Ectodermal cell (in vitro differentiated cells): Measurements from ENCODE around the gene RSRP1.

Source experiments
- H3K27ac ChIP-seq: 2 replicates; pipeline ENCODE4 v1.7.0; 2013; ENCODE audit warnings: mild to moderate bottlenecking, low read depth, low read length; ENCODE audit not compliant: insufficient read depth, poor library complexity, severe bottlenecking
- H3K27me3 ChIP-seq: 2 replicates; pipeline ENCODE4 v1.7.0; 2013; ENCODE audit warnings: mild to moderate bottlenecking, low read length; ENCODE audit not compliant: insufficient read depth, control insufficient read depth, poor library complexity, severe bottlenecking
- H3K36me3 ChIP-seq: one replicate; pipeline ENCODE4 v1.7.0; 2013; ENCODE audit warnings: low read length; ENCODE audit not compliant: control insufficient read depth, insufficient read depth
- H3K4me1 ChIP-seq: one replicate; pipeline ENCODE4 v1.7.0; 2013; ENCODE audit warnings: low read length; ENCODE audit not compliant: control insufficient read depth, insufficient read depth
- H3K4me3 ChIP-seq: 2 replicates; pipeline ENCODE4 v1.7.0; 2013; ENCODE audit warnings: low read depth, low read length, control low read depth; ENCODE audit not compliant: insufficient read depth
- H3K9me3 ChIP-seq: 2 replicates; pipeline ENCODE4 v1.7.0; 2013; ENCODE audit warnings: mild to moderate bottlenecking, low read length, moderate library complexity; ENCODE audit not compliant: control insufficient read depth
- WGBS, 2 experiments: methylation state at CpG; one replicate each; pipeline ENCODE4 v1.1.7; 2013; ENCODE audit warnings: missing lambda C conversion rate in 2 of 2; 5-methylcytosine and 5-hydroxymethylcytosine counted together

The RSRP1 gene

GRCh38 chr1:25219661-25220251 lies 27.5 kb downstream of the RSRP1 start:
- 92 to 94% methylated on average over 9 of the region's 9 CpGs for WGBS, 2 experiments
- Histone ChIP-seq H3K4me1 (no peaks in the 10 kb centered on the region), H3K4me3 (no peak overlapping the region), H3K9me3 (no peaks in the 10 kb centered on the region), H3K36me3 (peaks cover 32% of the 10 kb centered on the region), H3K27ac (no peak overlapping the region), H3K27me3 (no peaks in the 10 kb centered on the region)

GRCh38 chr1:25217598-25218232 lies 29.5 kb downstream of the RSRP1 start:
- 80 to 84% methylated on average over 8 of the region's 8 CpGs for WGBS, 2 experiments
- Histone ChIP-seq H3K27ac (no peak overlapping the region), H3K27me3 (no peaks in the 10 kb centered on the region), H3K4me3 (no peak overlapping the region), H3K4me1 (no peaks in the 10 kb centered on the region), H3K36me3 (peaks cover 14% of the 10 kb centered on the region), H3K9me3 (no peaks in the 10 kb centered on the region)

DNA sequence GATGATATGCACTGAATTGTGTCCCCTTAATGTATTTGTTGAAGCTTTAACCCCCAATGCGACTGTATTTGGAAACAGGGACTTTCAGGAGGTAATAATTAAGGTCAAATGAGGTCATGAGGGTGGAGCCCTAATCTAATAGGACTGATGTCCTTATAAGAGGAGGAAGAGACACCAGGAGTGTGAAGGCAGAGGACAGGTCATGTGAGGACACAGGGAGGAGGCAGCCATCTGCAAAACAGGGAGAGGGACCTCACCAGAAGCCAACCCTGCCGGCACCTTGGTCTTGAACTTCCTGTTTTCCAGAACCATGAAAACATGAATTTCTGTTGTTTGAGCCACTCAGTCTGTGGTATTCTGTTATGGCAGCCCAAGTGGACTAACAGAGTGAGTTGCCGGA lies 30.2 kb downstream of the RSRP1 start:
- H3K27me3 ChIP-seq, result no peaks in the 10 kb centered on the region
- WGBS, 2 experiments, result 94% methylated on average over 3 of the region's 3 CpGs
- H3K9me3 ChIP-seq, result no peaks in the 10 kb centered on the region

GRCh38 chr1:25216123-25216522 lies 31.1 kb downstream of the RSRP1 start:
- Histone ChIP-seq H3K4me1 (no peaks in the 10 kb centered on the region), H3K4me3 (no peak overlapping the region), H3K27ac (no peak overlapping the region), H3K36me3 (peaks cover 1% of the 10 kb centered on the region), H3K9me3 (no peaks in the 10 kb centered on the region), H3K27me3 (no peaks in the 10 kb centered on the region)
- 89 to 93% methylated on average over 4 of the region's 4 CpGs for WGBS, 2 experiments

More for the DNA sequence above, 30.2 kb downstream of the RSRP1 start:
- no peak overlapping the region for H3K4me3 ChIP-seq
- peaks cover 10% of the 10 kb centered on the region for H3K36me3 ChIP-seq
- H3K4me1 ChIP-seq, result no peaks in the 10 kb centered on the region
- no peak overlapping the region for H3K27ac ChIP-seq

DNA sequence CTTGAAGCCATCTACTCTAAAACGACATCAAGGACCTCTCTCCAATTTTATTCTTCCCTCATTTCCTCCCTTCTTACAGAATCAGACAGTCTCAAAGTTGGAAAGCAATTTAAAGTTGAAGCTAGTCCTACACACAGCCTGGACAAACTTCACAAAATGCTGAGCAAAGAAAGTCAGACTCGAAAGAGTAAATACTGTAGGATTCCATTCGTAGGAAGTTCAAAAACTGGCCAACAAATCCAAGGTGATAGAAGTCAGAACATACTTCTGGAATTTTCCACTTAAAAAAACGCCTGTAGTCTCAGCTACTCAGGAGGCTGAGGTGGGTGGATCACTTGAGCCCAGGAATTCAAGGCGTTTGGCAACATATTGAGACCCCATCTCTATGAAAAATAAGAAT lies 34.5 kb downstream of the RSRP1 start:
- Histone ChIP-seq H3K27ac (no peak overlapping the region), H3K4me3 (no peak overlapping the region), H3K27me3 (no peaks in the 10 kb centered on the region), H3K9me3 (no peaks in the 10 kb centered on the region), H3K36me3 (no peaks in the 10 kb centered on the region), H3K4me1 (no peaks in the 10 kb centered on the region)
- WGBS, 2 experiments, result 86 to 90% methylated on average over 5 of the region's 5 CpGs

- H3K27me3 ChIP-seq, result no peaks in the 10 kb centered on the region
- no peaks in the 10 kb centered on the region for H3K36me3 ChIP-seq
- no peak overlapping the region for H3K27ac ChIP-seq
- no peaks in the 10 kb centered on the region for H3K4me1 ChIP-seq
- WGBS, 2 experiments, result 37 to 61% methylated on average over 2 to 3 of the region's 3 CpGs
- H3K4me3 ChIP-seq, result no peak overlapping the region
- H3K9me3 ChIP-seq, result no peaks in the 10 kb centered on the region
Observed at GRCh38 chr1:25210728-25211127, 36.5 kb downstream of the RSRP1 start.

DNA sequence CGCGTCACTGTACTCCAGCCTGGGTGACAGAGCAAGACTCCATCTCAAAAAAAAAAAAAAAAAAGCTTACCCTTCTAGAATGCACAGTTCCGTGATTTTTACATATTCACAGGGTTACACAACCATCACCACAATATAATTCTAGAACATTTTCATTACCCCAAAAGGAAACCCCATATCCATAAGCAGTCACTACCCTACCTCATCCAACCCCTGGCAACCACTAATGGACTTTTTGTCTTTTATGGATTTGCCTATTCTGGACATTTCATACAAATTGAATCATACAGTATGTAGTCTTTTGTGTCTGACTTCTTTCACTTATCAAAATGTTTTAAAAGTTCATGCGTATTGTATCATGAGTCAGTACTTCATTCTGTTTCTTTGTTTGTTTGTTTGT lies 37.7 kb downstream of the RSRP1 start:
- 92 to 93% methylated on average over 4 of the region's 4 CpGs for WGBS, 2 experiments
- Histone ChIP-seq H3K27ac (no peak overlapping the region), H3K4me1 (no peaks in the 10 kb centered on the region), H3K9me3 (no peaks in the 10 kb centered on the region), H3K27me3 (no peaks in the 10 kb centered on the region), H3K4me3 (no peak overlapping the region), H3K36me3 (no peaks in the 10 kb centered on the region)

DNA sequence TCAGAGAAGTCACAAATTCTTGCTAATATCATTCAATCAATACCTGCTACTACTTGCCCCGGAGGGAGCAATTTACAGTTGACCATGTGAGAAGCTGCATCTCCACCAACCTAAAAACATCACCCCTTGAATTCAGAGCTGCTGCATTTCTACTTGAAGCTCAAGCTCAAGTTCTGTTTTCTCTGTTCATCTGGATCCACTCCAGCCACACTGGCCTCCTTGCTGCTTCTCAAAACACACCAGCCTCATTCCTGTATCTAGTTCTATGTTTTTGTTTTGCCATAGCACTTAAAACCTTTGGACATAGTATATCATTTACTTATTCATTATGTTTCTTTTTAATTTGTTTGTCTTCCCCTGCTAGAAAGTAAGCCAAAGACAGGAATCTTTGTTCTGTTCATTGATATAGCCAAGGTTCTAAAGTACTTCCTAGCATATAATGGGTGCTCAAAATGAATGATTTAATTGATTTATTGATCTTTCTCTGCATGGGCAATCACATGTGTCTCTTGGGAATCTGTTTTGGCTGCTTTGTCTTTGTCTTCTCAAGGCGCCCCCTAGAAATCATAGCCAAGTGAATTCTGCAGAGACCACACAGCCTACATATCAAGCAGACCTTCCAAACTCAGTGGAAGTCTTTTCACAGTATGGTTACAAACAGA lies 38.6 kb downstream of the RSRP1 start:
- Histone ChIP-seq H3K27ac (no peak overlapping the region), H3K4me3 (no peak overlapping the region), H3K36me3 (no peaks in the 10 kb centered on the region), H3K4me1 (no peaks in the 10 kb centered on the region), H3K27me3 (no peaks in the 10 kb centered on the region), H3K9me3 (no peaks in the 10 kb centered on the region)
- 80 to 83% methylated on average over 2 of the region's 2 CpGs for WGBS, 2 experiments

DNA sequence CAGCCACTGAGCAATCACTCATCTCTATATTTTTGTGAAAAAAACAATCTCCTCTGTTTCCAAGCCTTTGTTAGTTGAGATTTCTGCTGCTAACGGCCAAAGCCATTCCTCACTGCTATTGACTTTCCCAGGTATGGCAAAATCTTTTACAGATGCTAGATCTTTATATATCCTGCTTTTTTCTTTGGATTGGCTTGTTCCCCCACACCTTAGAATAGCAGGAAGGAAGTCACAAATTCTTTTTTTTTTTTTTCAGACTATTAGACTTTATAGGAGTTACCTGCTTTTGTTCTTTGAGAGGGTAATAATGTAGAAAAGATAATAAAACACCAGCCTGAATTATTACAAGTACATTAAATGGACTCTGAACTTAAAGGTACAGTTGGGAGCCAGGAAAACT lies 39.2 kb downstream of the RSRP1 start:
- Histone ChIP-seq H3K36me3 (no peaks in the 10 kb centered on the region), H3K9me3 (no peaks in the 10 kb centered on the region), H3K4me3 (no peak overlapping the region), H3K27me3 (no peaks in the 10 kb centered on the region), H3K4me1 (no peaks in the 10 kb centered on the region), H3K27ac (no peak overlapping the region)
- WGBS, 2 experiments, result 76 to 77% methylated on average over 1 of the region's 1 CpG

DNA sequence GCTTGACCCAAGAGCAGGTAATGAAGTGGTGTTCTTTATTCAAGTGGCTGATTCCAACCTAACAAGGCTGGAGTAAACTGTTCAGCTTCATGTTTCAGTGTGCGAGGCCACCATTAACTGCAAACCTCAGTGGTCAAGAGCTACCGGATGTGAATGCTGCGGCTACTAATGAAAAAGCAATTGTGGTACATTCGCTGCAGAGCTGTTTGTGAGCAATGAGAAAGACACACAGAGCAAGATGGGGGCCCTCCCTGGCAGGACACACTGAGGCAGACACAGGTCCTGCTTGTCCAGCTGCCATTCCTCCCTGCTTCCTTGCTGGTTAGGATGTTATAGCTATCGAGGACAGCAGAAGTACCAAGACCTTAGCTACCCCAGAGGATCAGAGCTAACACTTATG lies 41.1 kb downstream of the RSRP1 start:
- Histone ChIP-seq H3K27ac (no peak overlapping the region), H3K4me3 (no peak overlapping the region), H3K36me3 (no peaks in the 10 kb centered on the region), H3K4me1 (no peaks in the 10 kb centered on the region), H3K9me3 (no peaks in the 10 kb centered on the region), H3K27me3 (no peaks in the 10 kb centered on the region)
- 93% methylated on average over 5 of the region's 5 CpGs for WGBS, 2 experiments
